HG03432 (cell line): Measurements from ENCODE around the gene ZBTB46.

ENCODE experiments used
- ATAC-seq: cut with Tn5 transposase; IDR thresholded peaks from one replicate; pipeline ENCODE4 v1.9.1; 2021; ENCODE audit warnings: mild to moderate bottlenecking, moderate library complexity; ENCODE audit not compliant: unreplicated experiment

ZBTB46 gene

DNA sequence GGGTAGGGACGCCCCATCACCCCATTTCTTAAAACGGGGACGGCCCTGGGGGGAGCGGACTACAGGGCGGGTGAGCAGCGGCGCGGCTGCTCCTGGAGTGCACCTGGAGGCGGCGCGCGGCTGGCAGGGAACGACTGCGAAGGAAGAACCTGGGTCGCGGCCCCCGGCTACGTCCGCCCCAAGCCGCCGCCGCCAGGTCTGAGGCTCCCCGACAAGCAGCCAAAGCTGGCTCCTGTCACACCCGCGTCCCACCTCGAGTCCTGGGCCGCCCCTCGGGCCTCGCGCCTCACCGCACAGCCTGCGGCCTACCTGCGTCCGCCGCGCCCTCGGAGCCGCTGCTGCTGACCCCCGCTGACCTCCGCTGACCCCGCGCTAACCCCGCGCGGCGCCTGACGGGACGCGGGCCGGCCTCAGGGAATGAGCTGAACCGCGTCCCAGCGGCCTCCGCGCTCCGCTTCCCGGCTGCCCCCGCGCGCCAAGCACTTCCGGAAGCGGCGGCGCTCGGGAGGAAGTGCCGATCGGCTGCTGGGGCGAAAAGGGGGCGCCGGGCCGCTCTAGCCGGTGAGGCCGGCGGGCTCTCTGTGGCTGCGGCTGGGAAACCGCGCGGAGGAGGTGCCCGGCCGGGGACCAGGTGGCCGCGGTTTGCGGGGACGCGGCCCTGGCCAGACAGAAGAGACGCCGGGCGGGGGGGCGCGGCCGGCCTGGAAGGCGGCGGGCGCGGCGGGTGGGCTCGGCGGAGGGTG is 123.3 kb downstream of the ZBTB46 start, which contains the start of the genes ARFRP1 and ZGPAT:
Gene ARFRP1 (minus strand): TSS at position 419 of the 743 bp plus-strand sequence. CDS start 885 bp downstream, outside the sequence.
Gene ZGPAT (plus strand): TSS at position 482 of the 743 bp plus-strand sequence. CDS start 542 bp downstream, outside the sequence.
- ATAC-seq = peak; percentile 72

DNA sequence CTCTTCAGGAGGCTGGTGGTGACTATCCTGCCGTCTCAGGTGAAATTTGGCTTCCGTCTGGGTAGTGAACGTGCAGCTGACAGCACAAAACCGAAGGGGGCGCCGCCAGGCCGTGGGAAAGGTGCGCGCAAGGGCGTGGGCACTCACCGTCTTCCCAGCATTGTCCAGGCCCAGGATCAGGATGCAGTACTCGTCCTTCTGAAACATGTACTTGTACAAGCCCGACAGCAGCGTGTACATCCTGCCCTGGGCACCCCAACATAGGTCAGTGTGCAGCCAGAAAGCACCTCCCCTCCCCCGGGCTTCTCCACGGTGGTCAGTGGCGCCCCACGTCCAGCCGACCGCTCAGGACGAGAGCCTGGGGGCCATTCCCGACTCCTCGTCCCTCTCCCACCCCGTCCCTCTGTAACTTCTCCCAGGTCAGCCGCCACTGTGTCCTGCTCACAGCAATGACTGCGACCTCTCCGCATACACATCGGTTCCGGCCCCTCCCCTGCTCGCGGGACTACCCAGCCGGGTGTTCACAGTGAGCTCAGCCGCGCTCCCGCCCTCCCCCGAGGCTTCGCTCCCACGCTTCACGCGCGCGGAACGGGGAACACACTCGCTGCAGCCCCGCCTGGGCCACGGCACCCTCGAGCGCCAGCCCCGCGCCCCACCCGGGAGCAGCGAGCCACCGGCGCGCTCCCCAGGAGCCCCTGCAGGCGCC is 124.1 kb downstream of the ZBTB46 start:
- peak; percentile 27 for ATAC-seq

GRCh38 chr20:63706027-63706695 is 124.9 kb downstream of the ZBTB46 start:
- ATAC-seq = no peak

- ATAC-seq = no peak
Observed at GRCh38 chr20:63705232-63706026, 125.6 kb downstream of the ZBTB46 start.

GRCh38 chr20:63704749-63705117 is 126.3 kb downstream of the ZBTB46 start:
- no peak for ATAC-seq

DNA sequence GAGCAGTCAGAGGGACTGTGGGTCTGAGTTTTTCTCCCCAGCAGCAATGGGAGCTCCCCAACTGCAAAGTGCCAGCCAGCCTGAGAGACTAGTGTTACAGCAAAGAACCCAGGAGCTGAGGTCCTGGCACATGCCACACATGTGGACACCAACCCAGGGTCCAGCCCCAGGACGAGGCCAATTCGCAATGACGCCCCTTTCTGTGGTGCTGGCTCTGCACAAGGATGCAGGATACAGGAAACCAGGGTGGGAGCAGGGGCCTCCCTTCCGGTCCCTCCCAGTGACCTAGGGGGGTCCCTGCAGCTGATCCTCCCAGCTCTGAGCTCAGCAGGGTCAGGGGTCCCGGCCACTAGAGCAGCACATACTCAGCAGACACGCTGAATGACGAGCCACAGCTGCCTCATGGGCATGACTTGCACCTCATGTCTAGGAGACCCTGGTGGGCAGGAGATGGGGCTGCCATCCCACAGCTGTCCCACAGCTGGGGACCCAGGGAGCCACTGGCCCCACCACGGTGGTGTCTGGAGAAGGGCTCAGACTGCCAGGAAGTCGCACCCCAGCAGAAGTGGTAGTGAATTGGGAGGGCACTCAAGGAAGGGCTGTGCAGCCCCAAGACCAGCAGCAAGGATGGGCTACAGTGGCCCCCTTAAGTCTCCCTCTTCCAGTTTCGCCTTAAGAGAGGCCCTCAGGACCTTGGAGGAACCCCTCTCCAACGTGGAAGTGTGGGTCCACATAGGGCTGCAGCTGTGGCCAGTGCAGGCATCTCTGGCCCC is 126.9 kb downstream of the ZBTB46 start:
- ATAC-seq = no peak

DNA sequence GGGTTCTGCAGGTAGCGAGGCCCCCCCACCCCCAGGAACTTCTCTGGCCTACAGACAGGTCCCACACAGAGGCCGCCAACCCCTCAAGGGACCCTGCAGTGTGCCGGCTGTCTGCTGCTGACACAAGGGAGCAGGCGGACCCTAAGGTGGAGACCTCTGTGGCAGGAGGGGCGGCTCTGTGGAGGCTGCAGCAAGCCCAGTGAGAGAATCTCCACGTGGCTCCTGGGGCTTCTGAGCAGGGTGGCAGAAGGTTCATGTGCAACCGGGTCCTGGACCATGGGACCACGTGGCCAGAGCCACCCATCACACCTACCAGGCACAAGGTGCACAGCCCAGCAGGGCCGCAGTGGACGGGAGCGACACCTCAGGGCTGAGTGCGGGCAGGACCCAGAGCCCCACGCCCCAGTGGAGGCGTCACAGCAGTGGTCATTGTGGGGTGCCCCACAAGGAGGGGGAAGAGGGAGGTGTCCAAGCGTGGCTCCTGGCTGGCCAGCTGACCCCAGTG is 127.5 kb downstream of the ZBTB46 start:
- ATAC-seq = no peak

- ATAC-seq = no peak
Observed at GRCh38 chr20:63702751-63703470, 128.2 kb downstream of the ZBTB46 start.

DNA sequence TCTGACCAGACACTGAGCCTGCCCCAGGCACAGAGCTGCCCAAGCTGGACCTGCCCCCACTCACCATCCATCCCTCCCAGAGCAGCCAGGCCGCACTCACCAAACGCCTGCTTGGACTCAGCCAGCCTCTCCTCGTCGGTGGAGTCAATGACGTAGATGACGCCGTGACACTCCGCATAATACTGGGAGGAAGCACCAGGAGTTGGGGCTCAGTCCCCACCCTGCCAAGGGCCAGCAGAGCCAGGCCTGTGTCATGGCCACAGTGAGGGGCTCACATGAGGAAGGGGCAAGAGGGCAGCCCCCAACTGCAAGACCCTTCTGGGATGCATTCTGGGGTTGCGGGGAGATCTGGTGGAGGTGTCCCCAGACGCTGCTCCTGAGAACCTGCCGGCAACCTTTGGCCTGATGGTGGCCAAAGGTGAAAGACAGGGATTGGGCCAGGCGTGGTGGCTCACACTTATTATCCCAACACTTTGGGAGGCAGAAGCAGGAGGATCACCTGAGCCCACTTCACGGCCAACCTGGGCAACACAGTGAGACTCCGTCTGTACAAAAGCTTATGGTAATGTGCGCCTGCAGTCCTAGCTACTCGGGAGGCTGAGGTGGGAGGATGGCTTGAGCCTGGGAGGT is 128.9 kb downstream of the ZBTB46 start:
- no peak for ATAC-seq

GRCh38 chr20:63701329-63702035 is 129.6 kb downstream of the ZBTB46 start:
- no peak for ATAC-seq

- no peak for ATAC-seq
Observed at GRCh38 chr20:63701051-63701328, 130.1 kb downstream of the ZBTB46 start.

- no peak for ATAC-seq
Observed at GRCh38 chr20:63700199-63701050, 130.6 kb downstream of the ZBTB46 start.

- ATAC-seq = no peak
Observed at GRCh38 chr20:63699466-63700198, 131.4 kb downstream of the ZBTB46 start.

GRCh38 chr20:63698739-63699465 is 132.2 kb downstream of the ZBTB46 start:
- no peak for ATAC-seq

DNA sequence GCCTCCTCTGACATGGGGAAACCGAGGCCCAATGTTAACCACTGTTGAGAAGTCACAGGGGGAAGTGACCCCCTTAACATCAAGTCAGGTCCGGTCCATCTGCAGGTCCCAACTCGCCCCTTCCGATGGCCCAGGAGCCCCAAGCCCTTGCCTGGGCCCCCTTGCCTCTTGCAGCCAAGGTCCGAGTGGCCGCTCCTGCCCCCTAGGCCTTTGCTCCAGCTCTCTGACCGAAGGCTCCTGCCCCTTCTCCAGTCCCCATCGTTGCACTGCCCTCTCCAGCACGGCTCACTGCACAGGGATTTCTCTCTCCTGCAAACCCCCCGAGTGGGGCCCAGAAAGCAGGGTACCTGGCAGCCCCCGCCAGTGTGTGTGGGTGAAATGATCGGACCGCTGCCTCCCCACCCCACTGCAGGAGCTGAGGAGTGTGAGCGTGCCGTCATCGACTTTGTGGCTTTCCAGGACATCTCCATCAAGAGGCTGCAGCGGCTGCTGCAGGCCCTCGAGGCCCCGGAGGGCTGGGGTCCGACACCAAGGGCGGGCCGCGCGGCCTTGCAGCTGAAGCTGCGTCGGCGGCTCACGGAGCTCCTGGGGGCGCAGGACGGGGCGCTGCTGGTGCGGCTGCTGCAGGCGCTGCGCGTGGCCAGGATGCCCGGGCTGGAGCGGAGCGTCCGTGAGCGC is 133.1 kb downstream of the ZBTB46 start:
- ATAC-seq = no peak
